Measurements from ENCODE around the gene HOXA4.

HOXA4 gene

DNA sequence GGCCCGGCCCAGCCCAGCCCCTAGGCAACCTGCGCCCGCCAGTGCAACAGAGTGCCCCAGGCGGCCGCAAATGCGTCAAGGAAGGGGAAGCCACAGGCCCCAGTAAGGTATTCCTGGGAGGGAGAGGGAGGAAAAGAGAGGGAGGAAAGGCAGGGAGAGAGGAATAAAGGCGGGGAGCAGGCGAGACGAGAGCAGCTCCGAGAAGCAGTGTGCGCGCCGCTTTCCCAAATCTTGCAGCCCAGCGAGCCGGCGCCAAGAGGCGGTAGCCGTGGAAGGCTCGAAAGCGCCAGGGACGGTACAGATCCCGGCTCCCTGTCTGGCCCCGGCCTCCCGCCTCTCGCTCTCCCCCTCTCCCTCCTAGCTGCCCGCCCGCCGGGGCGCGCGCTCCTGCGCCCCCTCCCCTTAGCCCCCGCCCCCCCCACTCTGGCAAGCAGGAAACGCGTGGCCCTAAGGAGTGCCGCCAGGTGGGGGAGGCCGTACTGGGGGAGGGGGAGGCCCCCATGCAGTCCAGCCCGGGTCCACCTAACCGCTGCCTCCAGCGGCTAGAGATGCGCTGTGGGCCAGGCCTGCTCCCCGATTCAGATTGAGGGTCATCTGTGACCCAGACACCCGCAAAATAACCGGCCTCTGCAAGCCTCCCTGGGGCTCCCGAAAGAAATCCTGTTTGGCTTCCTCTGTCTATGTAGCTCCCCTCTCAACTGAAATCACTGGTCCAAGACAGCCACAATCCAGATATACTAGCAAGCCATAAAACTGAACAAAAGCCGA lies 39.3 kb upstream of the HOXA4 start:
- no peak for DNase-seq

DNA sequence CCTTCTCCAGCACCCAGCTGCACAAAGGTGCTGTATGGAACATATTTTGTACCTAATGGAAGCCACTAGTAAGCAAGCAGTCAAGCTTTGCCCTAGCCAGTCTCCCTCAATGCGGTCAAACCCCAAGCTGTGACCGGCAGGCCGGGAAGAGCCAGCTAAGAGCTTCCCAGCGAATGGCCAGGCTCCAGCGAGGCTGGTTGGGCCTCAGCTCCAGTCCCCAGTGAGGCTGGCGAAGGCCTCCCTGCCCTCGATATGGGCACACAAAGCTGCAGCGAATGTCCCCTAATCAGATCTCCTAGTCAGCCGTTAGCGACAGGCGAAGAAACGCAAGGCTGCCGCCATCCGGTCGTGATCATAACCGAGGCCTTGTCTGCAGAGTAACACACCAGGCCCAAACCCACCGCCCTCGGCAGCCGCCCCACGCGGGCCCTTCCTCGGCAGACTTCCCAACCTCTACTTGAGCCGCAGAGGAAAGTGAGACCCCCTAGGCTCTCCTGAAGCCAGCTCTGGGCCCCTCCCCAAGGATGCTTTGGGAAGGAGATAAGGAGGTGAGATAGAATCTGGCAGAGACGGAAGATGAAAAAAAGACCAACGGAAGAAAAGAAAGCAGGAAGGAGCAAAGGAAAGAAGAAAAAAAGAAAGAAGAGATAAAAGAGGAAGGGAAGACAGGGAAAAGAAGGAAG lies 37.8 kb upstream of the HOXA4 start:
- peak in 1 of 2 donors; percentile 55 for DNase-seq

DNA sequence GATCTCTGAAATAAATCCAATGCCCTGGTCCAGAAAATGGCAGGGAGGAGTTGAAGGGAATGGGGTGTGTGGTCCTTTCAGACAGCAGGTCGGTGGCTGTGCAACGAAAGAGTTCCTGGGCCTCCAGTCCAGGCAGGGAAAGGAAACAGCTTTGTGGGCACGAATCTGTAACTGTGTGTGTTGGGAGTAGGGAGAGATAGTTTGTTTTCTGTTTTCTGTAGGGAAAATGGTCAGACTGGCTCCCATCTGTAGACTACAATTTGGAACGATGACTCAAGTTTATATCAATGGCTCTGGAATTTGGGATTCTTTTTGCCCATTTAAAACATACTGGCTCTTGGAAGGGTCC lies 37.3 kb upstream of the HOXA4 start:
- no peak for DNase-seq

DNA sequence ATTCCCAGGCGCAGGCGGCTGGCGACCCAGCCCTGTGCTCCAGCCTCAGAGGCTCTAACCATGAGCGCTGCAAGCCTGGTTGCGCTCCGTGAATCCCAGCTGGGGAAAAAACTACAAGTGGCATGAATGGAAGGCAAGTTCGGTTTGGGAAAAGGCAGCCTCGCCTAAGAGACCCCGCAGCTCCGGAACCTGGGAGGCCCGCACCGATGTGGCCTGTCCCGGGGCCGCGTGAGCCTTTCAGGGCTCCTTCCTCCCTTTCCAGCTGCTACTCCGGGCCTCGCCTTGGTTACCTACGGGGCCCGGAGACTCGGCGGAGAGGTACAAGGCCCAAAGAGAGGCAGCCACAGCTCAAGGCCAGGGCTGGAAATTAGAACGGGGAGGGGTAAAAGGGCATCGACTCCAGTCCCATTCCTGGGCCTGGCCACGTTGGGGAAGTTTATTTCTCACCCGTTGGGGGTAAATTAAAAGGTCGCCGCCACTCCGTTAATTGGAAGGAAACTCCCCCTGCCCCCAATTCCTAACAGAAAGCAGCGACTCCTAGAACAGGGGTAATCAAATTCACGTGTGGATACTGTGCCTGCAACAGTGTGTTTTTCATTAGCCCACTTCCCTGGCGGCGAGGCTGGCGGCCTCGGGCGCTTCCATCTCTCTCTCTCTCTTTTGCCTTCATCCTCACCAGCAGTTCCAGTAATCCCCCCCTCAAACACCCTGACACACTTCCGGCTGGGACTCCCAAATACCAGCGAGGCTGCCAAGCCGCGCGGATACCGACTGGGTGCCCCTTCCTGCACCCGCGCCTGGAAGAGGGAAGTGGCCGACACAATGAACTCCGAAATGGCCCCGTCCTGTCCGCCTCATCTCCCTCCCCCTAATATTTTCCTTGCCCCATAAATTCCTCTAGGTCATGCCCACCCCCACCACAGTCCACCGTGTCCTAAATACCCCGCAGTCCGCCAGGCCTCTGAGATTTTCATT lies 36.3 kb upstream of the HOXA4 start:
- peak in 1 of 2 donors; percentile 42 for DNase-seq

DNA sequence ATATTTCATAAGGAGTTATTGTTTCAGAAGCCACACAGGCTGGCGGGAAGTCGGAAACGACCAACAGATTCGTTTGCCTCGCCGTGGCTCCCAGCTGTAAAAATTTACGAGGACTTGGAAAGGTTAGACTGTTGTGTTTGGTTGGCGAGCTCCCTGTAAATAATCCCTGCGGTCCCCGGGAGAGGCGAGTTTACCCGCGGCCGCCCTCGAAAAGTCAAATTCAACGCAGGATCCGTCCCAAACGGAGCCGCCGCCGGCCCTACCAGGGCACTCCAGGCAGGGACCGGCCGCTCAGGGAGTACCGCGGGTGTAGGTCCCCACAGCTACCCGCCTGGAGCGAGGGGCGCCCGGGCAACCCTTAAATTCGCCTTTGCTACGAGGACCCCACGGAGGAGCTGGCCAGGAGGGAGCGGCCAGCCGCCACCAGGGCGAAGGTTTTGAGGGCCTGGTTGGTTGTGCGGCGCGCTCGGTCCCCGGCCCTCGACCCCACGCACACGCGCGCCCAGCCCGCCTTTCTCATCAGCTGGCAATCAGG lies 35.5 kb upstream of the HOXA4 start:
- no peak for DNase-seq

DNA sequence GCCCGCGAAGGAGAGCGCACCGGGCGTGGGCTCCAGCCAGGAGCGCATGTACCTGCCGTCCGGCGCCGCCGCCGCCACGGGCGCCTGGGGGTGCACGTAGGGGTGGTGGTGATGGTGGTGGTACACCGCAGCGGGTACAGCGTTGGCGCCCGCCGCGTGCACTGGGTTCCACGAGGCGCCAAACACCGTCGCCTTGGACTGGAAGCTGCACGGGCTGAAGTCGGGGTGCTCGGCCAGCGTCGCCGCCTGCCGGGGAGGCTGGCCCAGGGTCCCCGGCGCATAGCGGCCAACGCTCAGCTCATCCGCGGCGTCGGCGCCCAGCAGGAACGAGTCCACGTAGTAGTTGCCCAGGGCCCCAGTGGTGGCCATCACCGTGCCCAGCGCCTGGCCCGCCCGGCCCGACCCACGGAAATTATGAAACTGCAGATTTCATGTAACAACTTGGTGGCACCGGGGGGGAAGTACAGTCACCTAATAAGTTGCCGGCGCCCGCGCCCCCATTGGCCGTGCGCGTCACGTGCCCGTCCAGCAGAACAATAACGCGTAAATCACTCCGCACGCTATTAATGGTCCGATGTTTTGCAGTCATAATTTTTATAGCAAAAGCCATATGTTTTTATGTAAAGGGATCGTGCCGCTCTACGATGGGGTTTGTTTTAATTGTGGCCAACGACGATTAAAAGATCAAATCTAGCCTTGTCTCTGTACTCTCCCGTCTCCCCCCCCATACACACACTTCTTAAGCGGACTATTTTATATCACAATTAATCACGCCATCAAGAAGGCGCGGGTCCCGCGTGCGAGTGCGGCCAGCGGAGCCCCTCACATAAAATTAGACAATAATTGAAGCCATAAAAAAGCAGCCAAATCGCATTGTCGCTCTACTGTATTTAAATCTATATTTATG lies 34.8 kb upstream of the HOXA4 start, which contains the start of gene HOXA9:
Gene HOXA9 (minus strand): TSS at position 449 of the 907 bp plus-strand sequence. CDS start 80 bp downstream, at position 369.
- peak in 1 of 2 donors; percentile 57 for DNase-seq

DNA sequence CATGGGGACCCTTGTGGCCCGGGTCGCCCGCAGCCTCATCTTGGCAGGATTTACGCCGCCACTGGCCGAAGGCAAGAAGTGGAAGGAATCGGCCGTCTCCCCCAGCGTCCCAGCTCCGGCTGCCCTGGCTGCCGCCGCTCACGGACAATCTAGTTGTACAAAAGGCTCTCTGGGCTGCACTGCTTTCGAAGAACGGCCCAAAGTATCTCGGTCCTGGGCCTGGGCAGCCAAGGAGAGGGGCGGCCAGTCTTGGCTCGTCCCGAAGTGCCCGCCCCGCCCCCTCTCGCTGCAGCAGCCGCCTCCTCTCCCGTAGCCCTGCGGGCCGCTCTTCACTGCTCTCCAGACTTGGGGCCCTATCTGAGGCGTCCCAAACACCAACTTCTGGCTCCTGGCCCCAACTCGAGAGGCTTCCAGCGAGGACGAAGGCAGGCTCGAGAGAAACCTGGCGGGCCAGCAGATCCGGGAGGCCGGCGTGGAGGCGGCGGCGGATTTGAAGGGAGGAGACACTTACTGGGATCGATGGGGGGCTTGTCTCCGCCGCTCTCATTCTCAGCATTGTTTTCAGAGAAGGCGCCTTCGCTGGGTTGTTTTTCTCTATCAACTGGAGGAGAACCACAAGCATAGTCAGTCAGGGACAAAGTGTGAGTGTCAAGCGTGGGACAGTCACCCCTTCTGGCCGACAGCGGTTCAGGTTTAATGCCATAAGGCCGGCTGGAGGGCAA lies 34.0 kb upstream of the HOXA4 start:
- no peak for DNase-seq

DNA sequence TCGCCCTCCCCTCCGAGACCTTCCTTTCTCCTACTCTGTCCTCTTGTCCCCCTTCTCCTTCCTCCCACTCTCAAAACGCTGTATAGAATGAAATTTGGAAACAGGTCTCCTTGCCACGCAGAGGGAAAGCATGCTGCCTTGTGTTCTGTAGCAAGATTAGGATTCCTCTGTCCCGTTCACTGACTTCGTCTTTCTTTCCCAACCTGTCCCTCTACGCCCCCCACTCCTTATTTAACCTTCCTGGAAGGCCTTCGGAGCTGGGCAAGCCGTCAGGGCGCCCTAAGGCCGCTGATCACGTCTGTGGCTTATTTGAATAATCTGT lies 33.4 kb upstream of the HOXA4 start:
- no peak for DNase-seq

DNA sequence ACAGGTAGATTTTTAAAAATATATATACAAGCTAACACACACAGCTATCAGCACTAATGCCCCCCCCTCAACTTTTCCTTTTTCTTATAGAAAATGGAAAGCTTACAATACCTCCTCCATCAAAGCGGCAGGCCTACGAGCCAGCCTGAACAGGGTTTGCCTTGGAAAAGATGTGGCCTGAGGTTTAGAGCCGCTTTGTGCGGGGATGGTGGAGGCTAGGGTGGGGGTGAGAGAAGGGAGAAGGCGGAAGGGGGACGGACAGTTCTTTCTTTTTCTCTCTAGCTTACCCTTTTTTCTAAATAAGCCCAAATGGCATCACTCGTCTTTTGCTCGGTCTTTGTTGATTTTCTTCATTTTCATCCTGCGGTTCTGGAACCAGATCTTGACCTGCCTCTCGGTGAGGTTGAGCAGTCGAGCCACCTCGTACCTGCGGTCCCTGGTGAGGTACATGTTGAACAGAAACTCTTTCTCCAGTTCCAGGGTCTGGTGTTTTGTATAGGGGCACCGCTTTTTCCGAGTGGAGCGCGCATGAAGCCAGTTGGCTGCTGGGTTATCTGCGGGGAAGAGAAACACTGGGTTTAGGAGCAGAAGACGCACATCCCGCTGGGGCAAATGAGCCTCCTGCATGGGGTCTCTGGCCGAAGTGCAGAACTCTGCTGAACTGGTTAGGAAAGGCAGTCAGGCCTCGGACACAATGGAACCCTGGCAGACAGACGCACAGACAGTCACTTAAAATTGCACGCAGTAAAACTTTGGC lies 32.9 kb upstream of the HOXA4 start:
- DNase-seq = no peak

DNA sequence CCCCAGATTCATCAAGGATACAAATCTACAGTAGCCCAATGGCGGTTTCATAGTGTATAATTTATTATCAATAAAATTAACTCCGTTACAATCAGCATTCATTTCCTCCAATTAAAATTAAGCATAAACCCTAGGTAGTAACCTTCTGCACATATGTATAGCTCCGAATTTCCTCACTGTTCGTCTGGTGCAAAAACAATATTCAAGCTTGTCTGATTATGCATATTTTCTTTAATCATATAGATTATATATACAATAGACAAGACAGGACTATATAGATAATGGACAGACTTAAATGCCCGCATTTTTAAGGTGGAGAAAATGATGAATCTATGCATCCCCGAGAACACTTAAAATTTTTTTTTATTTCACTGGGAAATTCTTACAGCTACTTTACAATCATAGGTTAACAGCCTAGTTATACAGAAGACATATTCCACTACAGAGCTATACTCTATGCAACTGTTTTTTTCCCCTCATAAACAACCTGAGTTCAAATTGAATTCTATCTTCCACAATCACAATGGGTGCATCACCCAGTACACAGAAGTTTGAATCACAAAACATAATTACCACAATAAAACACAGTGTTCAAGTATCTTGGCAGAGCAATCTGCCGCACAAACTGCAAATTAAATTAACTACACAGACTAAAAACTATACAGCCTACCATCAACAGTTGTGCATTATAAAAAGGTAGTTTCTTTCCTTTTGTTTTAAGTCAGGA lies 32.2 kb upstream of the HOXA4 start:
- DNase-seq = no peak

DNA sequence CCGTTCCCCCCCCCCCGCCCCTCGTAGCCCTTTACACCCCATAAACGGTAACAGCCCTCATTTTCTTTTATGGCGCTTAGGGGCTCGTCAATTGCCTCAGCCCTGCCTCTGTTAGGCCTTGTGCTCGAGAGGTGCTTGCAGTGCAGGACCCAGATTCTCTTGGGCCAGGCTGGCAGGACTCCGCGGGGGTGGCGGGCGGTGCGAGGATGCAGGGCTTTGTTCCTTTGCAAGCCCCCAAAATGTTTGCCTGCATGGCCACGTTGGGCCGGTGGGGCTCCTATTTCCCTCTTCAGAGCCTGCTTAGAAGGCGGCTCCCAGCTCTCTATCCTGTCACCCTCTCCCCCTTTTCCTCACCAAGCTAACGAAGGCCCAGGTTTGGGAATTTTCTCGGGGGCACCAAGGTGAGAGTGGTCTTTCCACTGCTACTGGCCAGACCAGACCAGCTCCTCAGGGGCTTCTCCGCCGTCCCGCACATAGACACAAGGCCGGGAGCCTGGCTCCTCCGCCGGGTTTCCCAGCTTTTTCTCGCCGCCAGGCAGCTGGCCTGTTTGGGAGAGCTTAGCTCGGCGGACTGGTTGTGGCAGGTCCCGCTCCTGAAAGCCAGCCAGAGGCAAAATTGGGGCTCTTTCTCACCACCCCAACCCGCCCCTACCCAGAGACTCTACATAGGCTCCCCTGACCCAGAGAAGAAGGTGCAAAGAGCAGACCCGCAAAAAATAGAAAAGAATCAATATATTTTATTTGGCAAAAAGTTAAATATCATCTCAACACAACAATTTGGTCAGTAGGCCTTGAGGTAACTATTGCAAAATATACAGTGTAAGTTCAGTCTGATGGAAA lies 31.4 kb upstream of the HOXA4 start:
- no peak for DNase-seq

DNA sequence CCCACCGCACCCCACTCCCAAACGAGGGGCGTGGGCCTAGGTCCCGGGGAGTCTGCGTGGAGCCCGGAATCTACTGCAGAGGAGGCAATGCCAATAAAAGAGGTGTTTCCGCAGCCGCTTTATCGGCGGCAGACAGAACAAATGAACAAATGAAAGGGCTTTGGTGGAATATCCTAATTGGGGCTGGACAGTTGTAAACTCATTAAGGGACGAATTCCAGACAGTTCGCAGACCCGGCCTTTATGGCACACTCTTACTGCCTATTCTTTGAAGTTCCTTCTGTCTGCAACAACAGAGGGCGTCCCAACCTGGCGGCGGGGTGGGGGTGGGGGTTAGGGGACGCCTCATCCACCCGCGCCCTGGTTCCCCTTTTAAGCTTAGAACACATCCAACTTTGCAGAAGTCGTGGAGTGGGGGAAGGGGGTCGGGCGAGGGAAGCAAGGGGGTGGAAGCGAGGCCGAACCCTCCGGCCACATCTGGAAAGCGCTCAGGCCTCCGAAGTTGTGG lies 30.7 kb upstream of the HOXA4 start:
- peak in 1 of 2 donors; percentile 60 for DNase-seq

DNA sequence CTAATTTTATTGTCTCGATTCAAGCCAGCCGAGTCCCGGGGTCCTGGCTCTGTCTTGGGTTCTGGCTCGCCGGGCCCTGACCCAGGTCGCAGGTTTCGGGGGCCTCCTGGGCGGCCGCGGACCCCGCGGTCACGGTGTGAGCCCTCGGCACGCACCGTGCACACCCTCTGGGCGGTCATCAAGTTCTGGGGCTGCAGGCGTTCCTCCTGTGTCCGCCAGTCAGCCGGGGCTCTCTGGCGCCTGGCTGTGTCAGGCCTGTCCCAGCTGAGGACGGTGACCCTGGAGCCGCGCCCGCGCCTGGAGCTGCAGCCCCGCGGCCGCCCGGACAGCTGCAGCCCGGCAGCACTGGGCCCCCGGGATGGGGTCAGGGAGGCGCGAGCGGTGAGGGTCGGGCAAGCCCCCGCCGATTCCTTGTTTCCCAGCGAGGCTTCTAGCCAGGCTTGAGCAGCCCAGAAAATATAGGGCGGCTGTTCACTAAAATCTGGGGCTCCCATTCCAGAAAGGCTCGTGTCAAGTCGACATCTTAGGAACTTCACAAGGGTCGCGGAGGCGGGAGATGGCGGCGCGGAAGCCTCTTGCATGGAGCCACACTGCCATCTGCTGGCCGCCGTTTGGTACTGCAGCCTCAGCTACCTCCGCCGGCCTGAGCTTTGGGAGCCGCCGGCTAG lies 30.1 kb upstream of the HOXA4 start:
- peak in 1 of 2 donors; percentile 87 for DNase-seq

DNA sequence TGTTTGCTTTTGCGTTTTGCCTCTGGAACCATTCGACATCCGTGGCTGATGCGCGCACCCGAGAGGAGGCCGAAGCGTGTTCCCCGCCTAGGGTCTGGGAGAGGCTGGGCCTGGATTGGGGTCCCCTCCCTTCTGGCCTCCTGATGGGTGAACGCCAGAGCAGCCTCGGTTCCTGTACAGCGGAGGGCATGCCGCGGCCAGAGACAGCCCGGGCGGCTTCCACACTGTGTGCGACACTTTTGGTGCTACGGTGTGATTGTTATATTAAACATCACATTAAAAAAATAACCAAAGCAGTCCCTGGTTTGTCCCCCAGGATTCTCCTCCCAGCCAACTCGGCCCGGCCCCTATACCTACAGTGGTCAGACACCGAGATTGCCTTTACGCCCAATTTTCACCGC lies 29.6 kb upstream of the HOXA4 start:
- no peak for DNase-seq

DNA sequence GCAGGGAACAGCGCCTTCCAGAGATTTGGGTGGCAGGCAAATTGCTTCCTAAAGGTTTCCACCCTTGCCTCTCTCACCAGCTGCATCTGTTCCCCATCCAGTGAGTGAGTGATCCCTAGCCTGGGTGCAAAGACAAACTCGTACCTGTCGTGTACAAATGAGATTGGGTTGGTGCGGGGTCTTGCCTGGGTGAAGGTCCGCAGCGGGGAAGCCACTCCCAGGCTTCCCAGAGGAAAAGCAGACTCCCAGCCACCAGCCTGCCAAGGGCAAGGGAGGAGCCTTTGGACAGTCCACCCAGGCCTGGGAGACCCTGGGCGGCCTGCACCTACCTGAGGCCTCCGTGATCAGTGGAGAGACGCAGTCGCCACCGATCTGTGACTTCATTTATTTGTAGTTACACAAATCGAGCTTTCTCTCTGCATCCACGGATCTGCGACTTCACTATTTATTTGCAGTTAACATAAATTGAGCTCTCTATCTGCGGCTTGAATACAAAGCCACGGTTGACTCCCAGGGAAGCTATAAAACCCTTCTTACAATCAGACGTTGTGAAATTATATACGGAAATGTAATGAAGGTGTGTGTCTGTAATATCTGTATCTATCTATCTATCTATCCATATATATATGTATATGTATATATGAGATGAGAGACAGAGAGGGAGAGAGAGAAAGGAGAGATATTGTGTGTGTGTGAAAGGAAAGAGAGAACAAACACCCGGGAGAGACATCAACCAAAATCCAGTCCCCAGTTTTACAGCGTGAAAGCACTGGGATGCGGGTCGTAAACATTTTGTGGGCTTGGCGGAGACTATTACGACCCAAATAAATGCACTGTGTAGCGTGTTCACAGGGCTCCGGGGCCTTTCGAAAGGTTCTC lies 28.9 kb upstream of the HOXA4 start:
- DNase-seq = no peak

DNA sequence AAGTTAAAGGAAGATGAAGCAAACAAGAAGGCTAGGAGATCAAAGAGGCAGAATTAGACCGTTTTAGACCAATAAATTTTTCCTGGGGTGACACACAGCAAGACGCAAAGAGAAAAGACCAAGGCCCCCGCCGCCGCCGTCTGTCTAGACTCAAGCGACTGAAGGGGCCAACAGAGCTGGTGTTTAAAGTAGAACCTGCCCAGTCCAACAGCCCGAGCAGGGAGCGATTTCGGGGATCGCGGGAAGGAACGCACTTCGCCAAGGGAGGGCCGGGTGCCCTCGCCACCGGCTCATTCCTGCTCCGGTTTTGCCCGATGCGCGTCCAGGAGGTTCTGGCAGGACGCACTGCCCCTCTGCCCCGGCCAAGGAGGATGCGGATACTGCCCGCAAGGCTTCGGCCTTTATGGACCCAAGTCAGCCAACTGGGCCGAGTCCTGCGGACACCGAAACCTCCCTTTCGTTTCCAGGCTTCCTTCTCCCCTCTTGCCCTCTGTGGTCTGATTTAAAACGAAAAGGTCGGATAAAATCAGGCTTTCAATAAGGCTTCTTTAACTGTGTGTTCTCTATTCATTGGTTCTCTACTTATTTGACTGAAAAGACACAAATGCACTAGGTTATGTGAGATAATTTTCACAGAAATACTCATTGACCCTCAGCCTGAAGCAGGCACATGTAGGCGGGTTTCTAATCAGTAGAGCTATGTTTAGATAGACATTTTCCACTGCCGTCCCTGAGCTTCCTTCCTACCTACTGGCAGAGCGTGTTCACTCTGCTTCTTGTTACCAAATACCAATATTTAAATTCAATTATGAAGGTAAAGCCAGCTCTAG lies 28.1 kb upstream of the HOXA4 start:
- no peak for DNase-seq
